ENCODE results near the gene THADA.

Gene THADA

GRCh38 chr2:43314299-43314927 lies 281.4 kb downstream of the THADA start:
- Histone ChIP-seq H3K27ac (replicated peaks) (no peak overlapping the region), H3K27me3 (ENCODE audit: insufficient read depth, poor library complexity, severe bottlenecking) (no peaks in the 10 kb centered on the region), H3K4me3 (replicated peaks; ENCODE audit: insufficient read depth, low read length) (no peak overlapping the region)
- TF ChIP-seq POLR2AphosphoS5 (IDR thresholded peaks at IDR 0.05; ENCODE audit: low read depth) (no peak), REST (IDR thresholded peaks at IDR 0.05; ENCODE audit: insufficient replicate concordance, low read depth) (no peak), SPI1 (IDR thresholded peaks at IDR 0.05; ENCODE audit: borderline replicate concordance, low read depth) (no peak), CTCF (IDR thresholded peaks at IDR 0.05; ENCODE audit: insufficient read depth, low read length) (no peak), GABPA (IDR thresholded peaks at IDR 0.05; ENCODE audit: low read depth) (no peak)
- DNase-seq (ENCODE audit: low read depth in 1 of 2, low spot score in 1 of 2) = no peak

GRCh38 chr2:43313642-43314017 lies 282.2 kb downstream of the THADA start:
- no peak for DNase-seq (ENCODE audit: low read depth in 1 of 2, low spot score in 1 of 2)
- H3K27me3 ChIP-seq (ENCODE audit: insufficient read depth, poor library complexity, severe bottlenecking) = no peaks in the 10 kb centered on the region
- no peak for TF ChIP-seq GABPA (IDR thresholded peaks at IDR 0.05; ENCODE audit: low read depth)
- TF ChIP-seq REST (IDR thresholded peaks at IDR 0.05; ENCODE audit: insufficient replicate concordance, low read depth) = no peak
- TF ChIP-seq POLR2AphosphoS5 (IDR thresholded peaks at IDR 0.05; ENCODE audit: low read depth) = no peak
- no peak for TF ChIP-seq SPI1 (IDR thresholded peaks at IDR 0.05; ENCODE audit: borderline replicate concordance, low read depth)
- no peak for TF ChIP-seq CTCF (IDR thresholded peaks at IDR 0.05; ENCODE audit: insufficient read depth, low read length)
- H3K4me3 ChIP-seq (replicated peaks; ENCODE audit: insufficient read depth, low read length) = no peak overlapping the region
- no peak overlapping the region for H3K27ac ChIP-seq (replicated peaks)

- no peak overlapping the region for H3K4me3 ChIP-seq (replicated peaks; ENCODE audit: insufficient read depth, low read length)
- H3K27me3 ChIP-seq (ENCODE audit: insufficient read depth, poor library complexity, severe bottlenecking) = no peaks in the 10 kb centered on the region
- DNase-seq (ENCODE audit: low read depth in 1 of 2, low spot score in 1 of 2) = no peak
- TF ChIP-seq SPI1 (IDR thresholded peaks at IDR 0.05; ENCODE audit: borderline replicate concordance, low read depth) (no peak), POLR2AphosphoS5 (IDR thresholded peaks at IDR 0.05; ENCODE audit: low read depth) (no peak), REST (IDR thresholded peaks at IDR 0.05; ENCODE audit: insufficient replicate concordance, low read depth) (no peak), CTCF (IDR thresholded peaks at IDR 0.05; ENCODE audit: insufficient read depth, low read length) (no peak), GABPA (IDR thresholded peaks at IDR 0.05; ENCODE audit: low read depth) (no peak)
- no peak overlapping the region for H3K27ac ChIP-seq (replicated peaks)
These were observed 282.8 kb downstream of the THADA start for GRCh38 chr2:43312755-43313641.

Measured in HL-60 (cell line).